GM18507 (cell line): ENCODE measurements around the gene CFAP73.
"Not testable (repeated sequence)": the region's sequence is repeated elsewhere in the genome, so short reads cannot be mapped to it uniquely, and the experiment has no call there.

Experiments
- DNase-seq: peaks from one replicate; pipeline ENCODE4 v3.0.0; 2011; ENCODE audit warnings: low read depth; ENCODE audit not compliant: insufficient read length; ENCODE audit errors: extremely low spot score
- FAIRE-seq: peaks from 2 replicates; lab custom pipeline; 2011; peaks lifted over from hg19 to GRCh38; lab: Jason Lieb, UNC

CFAP73 gene

GRCh38 chr12:113149361-113150150 lies at the start of gene CFAP73:
TSS of gene CFAP73 (plus strand) at chr12:113149724. CDS start at chr12:113149858, 134 bp downstream.
- no peak for DNase-seq
- FAIRE-seq, result no peak

DNA sequence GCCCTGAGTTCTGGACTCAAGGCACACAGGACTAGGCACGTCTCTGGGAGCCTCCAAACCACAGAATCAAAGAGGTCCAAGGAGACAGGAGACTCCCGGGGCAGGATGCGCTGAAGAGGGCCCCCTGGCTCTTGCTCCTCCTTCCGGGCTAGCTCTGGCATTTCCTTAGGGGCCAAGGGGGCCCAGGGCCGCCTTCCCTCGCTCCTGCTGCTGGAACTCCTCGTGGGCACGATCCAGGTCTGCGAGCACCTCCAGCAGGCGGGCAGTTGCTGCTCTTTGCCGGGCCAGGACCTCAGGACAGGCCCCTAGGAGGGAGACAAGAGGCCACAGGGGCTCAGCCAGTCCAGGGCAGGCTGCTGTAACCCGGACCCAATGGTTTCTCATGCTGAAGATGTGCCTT lies 49.8 kb upstream of the CFAP73 start:
- FAIRE-seq (no peak), DNase-seq (no peak)

- FAIRE-seq, result no peak
- no peak for DNase-seq
Observed at GRCh38 chr12:113101751-113102150, 47.8 kb upstream of the CFAP73 start.

GRCh38 chr12:113102811-113103210 lies 46.7 kb upstream of the CFAP73 start:
- DNase-seq (no peak), FAIRE-seq (no peak)

GRCh38 chr12:113103756-113104450 lies 45.6 kb upstream of the CFAP73 start:
- peak; percentile 57 for FAIRE-seq
- no peak for DNase-seq

DNA sequence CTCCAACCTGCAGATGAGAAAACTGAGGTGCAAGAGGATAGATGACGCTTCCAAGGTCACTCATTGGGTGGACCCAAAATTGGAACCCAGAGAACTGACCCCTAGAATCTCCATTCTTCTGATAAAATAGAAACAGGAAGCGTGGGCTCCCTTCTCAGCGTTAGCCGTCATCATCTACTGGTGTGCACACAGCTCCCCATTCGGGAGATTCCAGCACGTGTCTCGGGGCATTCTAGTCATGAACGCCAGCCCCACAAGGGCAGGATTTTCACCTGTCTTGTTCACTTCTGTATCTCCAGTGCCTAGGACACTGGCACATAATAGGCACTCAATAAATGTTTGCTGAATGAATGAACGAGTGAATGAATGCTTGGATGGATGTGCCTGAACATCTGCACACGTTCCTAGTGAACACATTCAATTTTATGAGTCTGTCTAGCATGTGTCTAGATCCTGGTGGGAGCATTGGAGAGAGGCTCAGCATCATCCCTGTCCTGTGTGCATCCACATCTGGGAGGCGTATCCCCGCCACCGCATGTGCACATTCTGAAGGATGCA lies 44.5 kb upstream of the CFAP73 start:
- no peak for FAIRE-seq
- DNase-seq, result no peak

DNA sequence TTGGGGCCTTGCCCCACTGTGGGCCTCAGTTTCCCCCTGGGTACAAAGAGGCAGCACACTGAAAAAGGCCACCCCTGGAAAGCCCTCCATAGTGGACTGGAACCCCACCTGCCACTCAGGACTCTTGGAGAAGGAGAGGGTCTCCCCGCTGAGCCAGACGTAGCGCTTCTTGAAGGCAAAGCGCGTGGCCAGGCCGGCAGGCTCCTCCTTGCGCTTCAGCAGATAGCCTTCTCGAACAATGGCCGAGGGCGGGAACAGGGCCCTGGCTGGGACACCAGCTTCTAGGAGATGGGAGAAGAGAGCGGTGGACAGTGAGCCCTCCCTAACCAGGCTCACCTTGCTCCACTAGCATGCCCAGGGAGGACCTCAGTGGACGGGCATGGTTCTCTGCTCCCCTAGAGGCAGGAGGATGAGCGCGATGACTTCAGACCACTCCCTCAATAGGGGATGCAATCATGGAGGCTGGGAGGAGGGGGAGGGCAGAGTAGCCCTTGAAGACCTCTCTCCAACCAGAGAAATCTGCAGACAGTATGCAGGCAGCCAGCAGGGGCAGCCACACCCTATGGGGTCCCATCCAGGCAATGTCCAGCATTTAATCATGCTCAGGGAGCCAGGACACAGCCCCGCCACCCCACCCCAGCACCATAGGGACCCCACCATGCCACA lies 43.8 kb upstream of the CFAP73 start:
- DNase-seq (no peak), FAIRE-seq (no peak)

DNA sequence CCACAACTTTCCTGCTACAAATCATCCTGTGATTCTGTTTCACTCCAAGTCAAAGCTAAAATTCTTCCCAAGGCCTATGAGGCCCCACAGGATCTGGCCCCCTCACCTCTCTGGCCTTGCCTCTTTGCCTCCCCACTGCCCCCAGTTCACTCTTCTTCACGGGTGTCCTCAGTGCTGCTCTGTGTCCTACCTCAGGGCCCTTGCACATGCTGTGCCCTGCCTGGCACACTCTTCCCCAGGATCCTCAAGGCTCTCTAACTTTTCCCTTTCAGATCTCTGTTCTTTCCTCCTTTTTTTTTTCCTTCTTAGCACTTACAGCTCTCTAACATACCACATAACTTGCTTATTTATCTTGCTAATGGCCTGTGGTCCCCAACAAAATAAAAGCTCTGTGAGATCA lies 43.2 kb upstream of the CFAP73 start:
- no peak for DNase-seq
- FAIRE-seq, result no peak

DNA sequence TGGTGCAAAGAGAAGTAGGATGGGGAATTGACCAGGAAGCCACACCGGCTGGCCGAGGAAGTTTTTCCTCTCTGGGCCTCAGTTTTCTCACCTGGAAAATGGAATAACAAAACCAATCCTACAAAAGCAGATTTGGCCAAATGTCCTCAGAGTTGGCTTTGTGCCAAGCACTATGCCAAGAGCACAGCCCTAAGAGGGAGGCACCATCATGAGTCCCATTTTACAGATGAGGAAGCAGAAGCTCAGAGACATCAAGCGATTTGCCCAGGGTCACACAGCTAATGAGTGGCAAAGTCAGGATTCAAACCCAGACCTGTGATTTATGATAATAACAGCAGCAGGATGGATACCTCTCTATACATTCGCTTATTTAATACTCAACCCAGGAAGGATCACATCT lies 41.2 kb upstream of the CFAP73 start:
- DNase-seq (no peak), FAIRE-seq (no peak)

DNA sequence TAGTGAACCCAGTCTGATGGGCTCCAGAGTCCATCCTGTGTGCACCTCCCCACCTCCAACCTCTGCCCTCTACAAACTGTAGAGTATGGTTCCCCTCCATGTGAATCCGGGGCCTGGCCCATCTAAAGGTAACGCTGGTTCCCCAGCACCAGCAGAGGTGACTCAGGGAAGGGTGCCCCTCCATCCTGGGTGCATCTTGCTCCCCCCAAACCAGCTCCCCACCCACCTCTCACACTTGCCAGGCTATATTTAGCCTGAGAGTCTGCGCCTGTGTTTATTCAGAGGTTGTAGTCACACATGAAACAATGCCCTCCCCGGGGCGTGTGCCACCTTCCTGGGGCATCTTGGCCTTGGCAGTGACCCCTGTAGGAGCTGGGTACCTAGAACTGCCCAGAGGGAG lies 40.2 kb upstream of the CFAP73 start:
- DNase-seq (no peak), FAIRE-seq (no peak)

DNA sequence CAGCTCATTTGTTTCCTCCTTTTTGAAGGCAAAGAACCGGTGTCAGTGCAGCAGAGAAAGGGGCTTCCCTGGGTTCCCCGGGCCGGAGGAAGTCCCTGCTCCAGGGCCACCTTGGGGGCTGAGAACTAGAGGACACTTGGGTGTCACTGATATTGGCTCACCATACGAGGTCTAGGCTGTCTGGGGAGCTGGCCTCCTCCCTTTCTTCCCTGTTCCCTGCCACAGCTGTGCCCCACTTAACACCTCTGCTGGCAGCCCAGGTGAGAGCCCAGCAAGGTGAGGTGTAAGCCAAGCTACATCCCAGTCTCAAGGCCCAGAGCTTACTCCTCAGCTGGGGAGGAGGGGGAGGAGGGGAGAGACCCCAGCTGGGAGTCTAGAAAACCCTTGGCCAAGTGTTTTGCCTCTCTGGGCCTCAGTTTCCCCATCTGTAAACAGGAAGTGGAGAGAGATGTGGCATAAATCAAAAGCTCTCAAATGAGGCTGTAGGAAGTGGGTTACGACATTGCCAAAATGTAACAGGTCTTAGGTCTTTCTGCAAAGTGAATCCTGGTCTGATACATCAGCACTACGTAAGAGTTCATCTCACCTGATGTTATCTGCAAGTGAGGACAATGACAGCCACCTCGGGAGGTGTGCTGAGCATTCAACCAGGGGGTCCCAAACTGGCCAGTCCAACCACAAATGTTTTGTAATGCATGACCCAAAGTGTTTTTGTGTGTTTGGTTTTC lies 39.5 kb upstream of the CFAP73 start:
- FAIRE-seq, result no peak

DNA sequence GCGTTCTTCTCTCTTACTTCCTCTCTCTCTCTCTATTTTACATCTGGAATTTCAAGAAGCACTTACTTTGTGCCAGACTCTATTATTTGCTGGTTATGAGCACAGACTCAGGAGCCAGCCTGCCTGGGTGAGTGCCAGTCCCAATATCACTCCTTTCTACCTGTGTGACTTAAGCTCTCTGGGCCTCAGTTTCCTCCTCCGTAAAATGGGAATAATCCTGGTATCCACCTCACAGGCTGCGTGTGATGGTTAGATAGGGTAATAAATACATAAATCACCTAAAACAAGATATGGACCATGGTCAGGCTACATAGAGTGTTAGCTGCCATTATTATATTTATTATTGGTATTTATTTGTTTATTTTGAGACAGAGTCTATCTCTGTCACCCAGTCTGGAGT lies 38.3 kb upstream of the CFAP73 start:
- no peak for FAIRE-seq

More for the DNA sequence above, 39.5 kb upstream of the CFAP73 start:
- no peak for DNase-seq

DNA sequence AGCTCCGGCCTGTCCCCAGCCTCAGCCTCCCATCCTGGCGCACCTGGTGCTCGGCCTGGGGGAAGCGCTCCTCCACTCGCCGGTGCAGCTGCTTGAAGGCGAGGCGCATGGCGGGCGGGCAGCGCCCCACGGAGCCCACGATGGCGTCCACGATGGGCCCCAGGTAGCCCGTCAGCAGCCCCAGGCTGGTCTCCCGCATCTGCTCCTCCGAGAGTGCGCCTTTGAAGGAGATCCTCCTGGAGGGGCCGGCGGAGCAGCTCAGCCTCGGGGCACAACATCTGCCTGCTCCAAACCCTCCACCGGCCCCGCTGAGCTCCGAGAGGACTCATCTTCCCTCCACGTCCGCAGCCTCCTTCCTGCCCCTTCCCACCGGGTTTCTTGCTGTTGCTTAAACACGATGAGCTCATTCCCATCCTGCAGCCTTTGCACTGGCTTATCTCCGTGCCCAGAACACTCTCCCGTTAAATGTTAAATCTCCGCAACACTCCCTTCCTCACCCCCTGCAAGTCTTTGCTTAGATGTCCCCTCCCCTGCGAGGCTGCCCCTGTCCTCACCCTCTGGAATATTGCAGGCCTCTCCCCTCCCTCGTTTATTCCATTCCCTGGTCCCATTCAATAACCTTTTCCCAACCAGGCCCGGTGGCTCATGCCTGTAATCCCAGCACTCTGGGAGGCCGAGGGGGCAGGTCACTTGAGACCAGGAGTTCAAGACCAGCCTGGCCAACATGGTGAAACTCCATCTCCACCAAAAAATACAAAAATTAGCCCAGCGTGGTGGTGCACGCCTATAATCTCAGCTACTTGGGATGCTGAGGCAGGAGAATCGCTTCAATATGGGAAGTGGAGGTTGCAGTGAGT lies 37.3 kb upstream of the CFAP73 start:
- DNase-seq (no peak), FAIRE-seq (no peak)

More for the DNA sequence above, 38.3 kb upstream of the CFAP73 start:
- DNase-seq, result no peak

- DNase-seq, result no peak
- FAIRE-seq, result no peak
Observed at GRCh38 chr12:113113397-113113796, 36.1 kb upstream of the CFAP73 start.

DNA sequence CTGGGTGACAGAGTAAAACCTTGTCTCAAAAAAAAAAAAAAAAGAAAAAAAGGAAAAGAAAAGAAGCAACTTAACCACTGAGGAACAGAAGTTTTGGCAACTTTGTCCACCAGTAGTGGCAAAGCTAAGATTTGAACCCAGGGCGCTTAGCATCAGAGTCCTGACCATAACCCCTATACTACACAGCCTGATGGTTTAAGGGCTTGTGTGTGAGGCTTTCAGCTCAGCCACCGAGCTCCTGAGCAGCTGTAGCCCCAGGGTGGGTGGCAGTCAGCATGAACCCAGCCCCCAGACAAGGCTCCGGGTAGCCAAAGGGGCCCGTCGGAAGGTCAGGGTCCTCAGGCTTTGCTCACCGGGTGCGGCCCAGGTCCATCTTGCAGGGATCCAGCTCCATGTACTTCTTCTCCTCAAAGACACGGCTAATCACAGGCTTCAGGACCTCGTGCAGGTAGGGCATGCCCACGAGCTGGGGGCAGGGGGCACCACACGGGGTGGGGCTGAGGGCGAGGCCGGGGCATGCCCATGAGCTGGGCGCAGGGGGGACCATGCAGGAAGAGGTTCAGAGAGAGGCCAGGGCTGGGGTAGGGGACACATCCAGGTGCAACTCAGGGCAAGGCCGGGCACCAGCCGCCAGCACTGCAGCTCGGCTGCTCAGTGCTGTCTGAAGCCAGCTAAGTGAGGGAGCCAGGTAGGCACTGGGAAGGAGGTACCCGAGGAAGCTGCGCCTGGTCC lies 34.9 kb upstream of the CFAP73 start:
- DNase-seq, result no peak
- FAIRE-seq, result no peak

- no peak for FAIRE-seq
- DNase-seq, result no peak
Observed at GRCh38 chr12:113115455-113116126, 33.9 kb upstream of the CFAP73 start.

- DNase-seq, result no peak
- no peak for FAIRE-seq
Observed at GRCh38 chr12:113116875-113117274, 32.6 kb upstream of the CFAP73 start.

GRCh38 chr12:113117684-113118083 lies 31.8 kb upstream of the CFAP73 start:
- not testable (repeated sequence) for FAIRE-seq

More at GRCh38 chr12:113117684-113118083, 31.8 kb upstream of the CFAP73 start:
- not testable (repeated sequence) for DNase-seq
